GM06990 (cell line): ENCODE results near the gene GPC6.

Experiments used
- DNase-seq: peaks from one replicate; pipeline ENCODE4 v3.0.0-alpha.2; 2011; ENCODE audit not compliant: insufficient read length; ENCODE audit errors: extremely low read depth
- H3K27me3 ChIP-seq: replicated peaks from 2 replicates; pipeline ENCODE4 v1.6.0; 2011; ENCODE audit warnings: low read length; ENCODE audit not compliant: control insufficient read depth, insufficient read depth
- H3K36me3 ChIP-seq: 2 replicates; pipeline ENCODE4 v1.5.1; 2011; ENCODE audit warnings: low read length; ENCODE audit not compliant: control insufficient read depth, insufficient read depth
- H3K4me3 ChIP-seq: replicated peaks from 2 replicates; pipeline ENCODE4 v1.5.1; 2011; ENCODE audit warnings: low read depth, mild to moderate bottlenecking, control low read depth, low read length
- TF ChIP-seq, protein P1 (sequence below): IDR thresholded peaks from 2 replicates; pipeline ENCODE4 v1.5.1; 2011; ENCODE audit warnings: low read length, control low read depth, mild to moderate bottlenecking, inconsistent platforms; ENCODE audit not compliant: insufficient read depth, poor library complexity, severe bottlenecking

GPC6 gene

DNA sequence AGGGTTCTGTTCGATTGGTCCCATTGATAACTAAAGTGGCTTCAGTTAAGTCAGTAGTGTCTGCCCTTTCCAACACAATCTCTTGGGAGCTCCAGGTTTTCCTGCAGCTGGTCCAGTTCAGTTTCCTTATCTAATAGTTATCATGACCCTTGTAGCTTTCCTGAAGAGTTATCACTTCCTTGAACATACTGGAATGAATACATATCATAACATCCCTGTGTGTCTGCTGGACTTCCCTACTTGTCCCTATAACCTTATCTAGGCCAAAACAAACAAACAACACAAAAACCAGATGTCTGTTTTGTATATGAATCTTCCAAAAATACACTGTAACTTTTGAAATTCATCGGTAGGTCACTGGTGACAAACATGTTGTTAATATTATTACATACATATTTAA, 1085.3 kb downstream of the GPC6 start:
- DNase-seq: no peak
- no peaks in the 10 kb centered on the region for H3K27me3 ChIP-seq
- TF ChIP-seq, protein P1, sequence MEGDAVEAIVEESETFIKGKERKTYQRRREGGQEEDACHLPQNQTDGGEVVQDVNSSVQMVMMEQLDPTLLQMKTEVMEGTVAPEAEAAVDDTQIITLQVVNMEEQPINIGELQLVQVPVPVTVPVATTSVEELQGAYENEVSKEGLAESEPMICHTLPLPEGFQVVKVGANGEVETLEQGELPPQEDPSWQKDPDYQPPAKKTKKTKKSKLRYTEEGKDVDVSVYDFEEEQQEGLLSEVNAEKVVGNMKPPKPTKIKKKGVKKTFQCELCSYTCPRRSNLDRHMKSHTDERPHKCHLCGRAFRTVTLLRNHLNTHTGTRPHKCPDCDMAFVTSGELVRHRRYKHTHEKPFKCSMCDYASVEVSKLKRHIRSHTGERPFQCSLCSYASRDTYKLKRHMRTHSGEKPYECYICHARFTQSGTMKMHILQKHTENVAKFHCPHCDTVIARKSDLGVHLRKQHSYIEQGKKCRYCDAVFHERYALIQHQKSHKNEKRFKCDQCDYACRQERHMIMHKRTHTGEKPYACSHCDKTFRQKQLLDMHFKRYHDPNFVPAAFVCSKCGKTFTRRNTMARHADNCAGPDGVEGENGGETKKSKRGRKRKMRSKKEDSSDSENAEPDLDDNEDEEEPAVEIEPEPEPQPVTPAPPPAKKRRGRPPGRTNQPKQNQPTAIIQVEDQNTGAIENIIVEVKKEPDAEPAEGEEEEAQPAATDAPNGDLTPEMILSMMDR: no peak
- no peak overlapping the region for H3K4me3 ChIP-seq
- no peaks in the 10 kb centered on the region for H3K36me3 ChIP-seq

- Histone ChIP-seq H3K4me3 (peak overlapping the region; percentile 21), H3K36me3 (no peaks in the 10 kb centered on the region), H3K27me3 (no peaks in the 10 kb centered on the region)
- TF ChIP-seq, protein P1: no peak
- peak; percentile 75 for DNase-seq
These were observed 1086.1 kb downstream of the GPC6 start for GRCh38 chr13:94312511-94313216.

DNA sequence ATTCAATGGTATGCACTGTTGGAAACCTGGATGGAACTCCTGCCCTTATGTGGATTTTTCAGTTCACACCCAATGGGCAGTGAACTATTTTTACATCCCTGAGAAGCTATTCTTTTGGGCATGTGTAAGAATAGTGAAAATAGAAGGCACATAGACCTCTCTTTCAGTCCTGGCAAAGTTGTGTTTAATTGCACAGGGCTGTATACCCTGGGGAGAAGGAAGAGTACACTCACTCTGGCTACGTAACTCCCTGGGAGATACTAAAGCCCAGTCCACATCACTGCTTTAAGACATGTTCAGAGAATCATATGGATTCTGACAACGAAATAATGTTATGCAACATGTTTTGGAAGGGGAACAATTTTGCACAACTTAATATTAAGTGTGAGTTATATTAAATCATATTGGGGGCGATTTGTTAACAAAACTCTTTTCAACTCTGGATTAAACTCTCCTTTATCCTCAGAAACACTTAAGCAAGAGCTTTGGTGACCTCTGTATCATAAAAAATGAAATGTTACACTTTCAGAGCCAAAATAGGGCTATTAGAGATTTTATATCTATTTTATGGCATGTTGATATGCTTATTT, 1086.8 kb downstream of the GPC6 start:
- Histone ChIP-seq H3K27me3 (no peaks in the 10 kb centered on the region), H3K4me3 (no peak overlapping the region), H3K36me3 (no peaks in the 10 kb centered on the region)
- no peak for DNase-seq
- TF ChIP-seq, protein P1: no peak

- TF ChIP-seq, protein P1: no peak
- H3K27me3 ChIP-seq: no peaks in the 10 kb centered on the region
These were observed 1087.3 kb downstream of the GPC6 start for GRCh38 chr13:94313926-94314325.

DNA sequence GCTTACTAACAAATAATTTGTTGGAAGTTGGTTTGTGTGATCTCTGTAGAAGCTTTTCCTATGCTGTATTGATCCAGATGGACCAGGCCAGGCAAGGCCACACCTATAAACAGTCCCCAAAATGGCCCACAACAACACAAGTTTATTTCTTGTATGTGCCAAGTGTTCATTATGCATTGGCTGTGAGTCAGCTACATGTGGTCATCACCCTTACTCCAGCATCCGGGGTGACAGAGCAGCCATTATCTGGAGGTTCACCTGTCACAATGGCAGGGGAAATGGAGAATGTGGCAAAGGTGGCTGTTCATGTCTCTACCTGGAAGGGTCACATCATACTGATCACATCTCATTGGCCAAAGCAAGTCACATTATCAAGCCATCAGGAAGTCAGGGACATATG, 1088.6 kb downstream of the GPC6 start:
- no peaks in the 10 kb centered on the region for H3K36me3 ChIP-seq
- TF ChIP-seq, protein P1: no peak
- no peaks in the 10 kb centered on the region for H3K27me3 ChIP-seq
- no peak for DNase-seq
- H3K4me3 ChIP-seq: no peak overlapping the region

More at GRCh38 chr13:94313926-94314325, 1087.3 kb downstream of the GPC6 start:
- no peak for DNase-seq
- no peak overlapping the region for H3K4me3 ChIP-seq
- no peaks in the 10 kb centered on the region for H3K36me3 ChIP-seq
